H7 (cell line): ENCODE data around the gene DNAJB5. TPM values are rescaled to one million over a fixed set of nuclear protein-coding genes. Genes with fewer than 3 reads are reported as not detected.
A peak's percentile ranks its signal among the peaks of the same experiment; 100 is the strongest.
"Not testable (repeated sequence)": the region's sequence is repeated elsewhere in the genome, so short reads cannot be mapped to it uniquely, and the experiment has no call there.

ENCODE experiments used
- DNase-seq: peaks from one replicate; pipeline ENCODE4 v3.0.0; 2012
- H3K27me3 ChIP-seq: 2 replicates; pipeline ENCODE4 v1.6.0; 2011; ENCODE audit warnings: mild to moderate bottlenecking, low read length; ENCODE audit not compliant: control insufficient read depth, insufficient read depth
- H3K36me3 ChIP-seq: replicated peaks from 2 replicates; pipeline ENCODE4 v1.5.1; 2011; ENCODE audit warnings: low read length; ENCODE audit not compliant: control insufficient read depth, insufficient read depth
- H3K4me3 ChIP-seq: 2 replicates; pipeline ENCODE4 v1.5.1; 2011; ENCODE audit warnings: low read depth, mild to moderate bottlenecking, control low read depth, low read length, moderate library complexity; ENCODE audit not compliant: insufficient read depth
- total RNA-seq: library from RNA; depleted of rRNA; stranded (reverse); fragments of >200 nt; shearing (Covaris generic); gene quantifications from 2 replicates; pipeline ENCODE4 v1.2.3, GENCODE V29; 2014

The DNAJB5 gene
- total RNA-seq, 1 experiment from 2014 or later = 51.2 TPM

GRCh38 chr9:35000535-35001284 is 11.2 kb downstream of the DNAJB5 start:
- Histone ChIP-seq H3K36me3 (peaks cover 18% of the 10 kb centered on the region), H3K4me3 (no peak overlapping the region), H3K27me3 (no peaks in the 10 kb centered on the region)
- DNase-seq = peak; percentile 11

GRCh38 chr9:35001285-35001677 is 11.7 kb downstream of the DNAJB5 start:
- Histone ChIP-seq H3K27me3 (no peaks in the 10 kb centered on the region), H3K4me3 (no peak overlapping the region), H3K36me3 (peaks cover 15% of the 10 kb centered on the region)
- DNase-seq = no peak

- Histone ChIP-seq H3K27me3 (no peaks in the 10 kb centered on the region), H3K36me3 (peaks cover 9% of the 10 kb centered on the region), H3K4me3 (no peak overlapping the region)
- no peak for DNase-seq
Observed at GRCh38 chr9:35001803-35002502, 12.4 kb downstream of the DNAJB5 start.

GRCh38 chr9:35002623-35003022 is 13.1 kb downstream of the DNAJB5 start:
- H3K4me3 ChIP-seq = no peak overlapping the region
- peaks cover 3% of the 10 kb centered on the region for H3K36me3 ChIP-seq
- peak; percentile 5 for DNase-seq
- H3K27me3 ChIP-seq = no peaks in the 10 kb centered on the region

GRCh38 chr9:35004299-35004698 is 14.8 kb downstream of the DNAJB5 start:
- not testable (repeated sequence) for DNase-seq, H3K4me3 ChIP-seq, H3K36me3 ChIP-seq

GRCh38 chr9:35010351-35010958 is 20.9 kb downstream of the DNAJB5 start:
- no peak for DNase-seq
- Histone ChIP-seq H3K36me3 (no peaks in the 10 kb centered on the region), H3K27me3 (no peaks in the 10 kb centered on the region), H3K4me3 (no peak overlapping the region)

More at GRCh38 chr9:35004299-35004698, 14.8 kb downstream of the DNAJB5 start:
- H3K27me3 ChIP-seq = not testable (repeated sequence)

- Histone ChIP-seq H3K4me3 (no peak overlapping the region), H3K36me3 (no peaks in the 10 kb centered on the region), H3K27me3 (no peaks in the 10 kb centered on the region)
- DNase-seq = no peak
Observed at GRCh38 chr9:35014517-35014916, 25.0 kb downstream of the DNAJB5 start.

- H3K27me3 ChIP-seq, H3K4me3 ChIP-seq: not testable (repeated sequence)
Observed at GRCh38 chr9:35023443-35023842, 33.9 kb downstream of the DNAJB5 start.

GRCh38 chr9:35026671-35027070 is 37.1 kb downstream of the DNAJB5 start:
- no peak for DNase-seq
- H3K4me3 ChIP-seq = no peak overlapping the region
- H3K27me3 ChIP-seq = no peaks in the 10 kb centered on the region
- no peaks in the 10 kb centered on the region for H3K36me3 ChIP-seq

More at GRCh38 chr9:35023443-35023842, 33.9 kb downstream of the DNAJB5 start:
- not testable (repeated sequence) for H3K36me3 ChIP-seq, DNase-seq

- no peak for DNase-seq
- Histone ChIP-seq H3K4me3 (no peak overlapping the region), H3K27me3 (no peaks in the 10 kb centered on the region), H3K36me3 (no peaks in the 10 kb centered on the region)
Observed at GRCh38 chr9:35027374-35027773, 37.8 kb downstream of the DNAJB5 start.

GRCh38 chr9:35027860-35028259 is 38.3 kb downstream of the DNAJB5 start:
- no peak for DNase-seq
- H3K27me3 ChIP-seq = no peaks in the 10 kb centered on the region
- H3K4me3 ChIP-seq = no peak overlapping the region
- H3K36me3 ChIP-seq = no peaks in the 10 kb centered on the region

- no peak for DNase-seq
- Histone ChIP-seq H3K4me3 (no peak overlapping the region), H3K27me3 (no peaks in the 10 kb centered on the region), H3K36me3 (no peaks in the 10 kb centered on the region)
Observed at GRCh38 chr9:35028341-35028740, 38.8 kb downstream of the DNAJB5 start.

GRCh38 chr9:35029241-35029640 is 39.7 kb downstream of the DNAJB5 start:
- no peaks in the 10 kb centered on the region for H3K36me3 ChIP-seq
- H3K4me3 ChIP-seq = no peak overlapping the region

GRCh38 chr9:35029852-35030251 is 40.3 kb downstream of the DNAJB5 start:
- DNase-seq = no peak
- Histone ChIP-seq H3K4me3 (no peak overlapping the region), H3K36me3 (no peaks in the 10 kb centered on the region), H3K27me3 (no peaks in the 10 kb centered on the region)

More at GRCh38 chr9:35029241-35029640, 39.7 kb downstream of the DNAJB5 start:
- no peaks in the 10 kb centered on the region for H3K27me3 ChIP-seq
- no peak for DNase-seq

GRCh38 chr9:35033101-35033500 is 43.6 kb downstream of the DNAJB5 start:
- Histone ChIP-seq H3K36me3 (no peaks in the 10 kb centered on the region), H3K27me3 (no peaks in the 10 kb centered on the region), H3K4me3 (no peak overlapping the region)
- DNase-seq = no peak
